ENCODE results near the gene IL4.

IL4 gene

GRCh38 chr5:132695956-132696355 is 22.2 kb downstream of the IL4 start:
- DNase-seq (ENCODE audit: low read depth): no peak

GRCh38 chr5:132704875-132705274 is 31.1 kb downstream of the IL4 start:
- DNase-seq (ENCODE audit: low read depth): no peak

GRCh38 chr5:132708645-132709044 is 34.9 kb downstream of the IL4 start:
- DNase-seq (ENCODE audit: low read depth): no peak

- no peak for DNase-seq (ENCODE audit: low read depth)
Measured at GRCh38 chr5:132714456-132715307, 40.9 kb downstream of the IL4 start.

GRCh38 chr5:132718544-132719312 is 44.9 kb downstream of the IL4 start:
- no peak for DNase-seq (ENCODE audit: low read depth)

GRCh38 chr5:132725745-132726144 is 52.0 kb downstream of the IL4 start:
- no peak for DNase-seq (ENCODE audit: low read depth)

GRCh38 chr5:132729896-132730295 is 56.1 kb downstream of the IL4 start:
- DNase-seq (ENCODE audit: low read depth): no peak

Data from HS-5 (cell line).